IMR-90 (cell line): ENCODE measurements around the gene MAZ. TPM values are rescaled to one million over a fixed set of nuclear protein-coding genes. Genes with fewer than 3 reads are reported as not detected.

Source experiments
- ATAC-seq: fragments of 200-7000 bp; cut with Tn5 transposase; 2 replicates; pipeline ENCODE4 v1.9.1; 2020; ENCODE audit warnings: low read depth, mild to moderate bottlenecking, moderate library complexity
- BruUV-seq: library from RNA; stranded (reverse); fragments of 400-500 nt; replicated peaks from 2 replicates; lab custom pipeline; 2021; lab: Mats Ljungman, UMichigan
- CTCF ChIA-PET: fragments of 300-600 bp; formaldehyde crosslinking; extraction: SDS; loops from one replicate; lab custom pipeline; 2021; ENCODE audit warnings: antibody characterized with exemption; lab: Yijun Ruan, JAX
- POLR2A ChIA-PET: fragments of 300-600 bp; sonication (Branson Sonifier 250); formaldehyde crosslinking; loops from one replicate; lab custom pipeline; 2022; ENCODE audit warnings: antibody characterized with exemption; ENCODE audit not compliant: unreplicated experiment; lab: Charles Lee
- DNase-seq: peaks from one replicate; pipeline ENCODE4 v3.0.0; 2013
- H2AFZ ChIP-seq: replicated peaks from 2 replicates; pipeline ENCODE3; 2013; ENCODE audit warnings: low read length, mild to moderate bottlenecking; ENCODE audit not compliant: poor library complexity
- H2AK5ac ChIP-seq: 2 replicates; pipeline ENCODE4 v1.6.1; 2013; ENCODE audit warnings: low read depth, low read length, inconsistent platforms
- H2AK9ac ChIP-seq: replicated peaks from 2 replicates; pipeline ENCODE3; 2013; ENCODE audit warnings: mild to moderate bottlenecking, low read depth, low read length, moderate library complexity; ENCODE audit not compliant: poor library complexity
- H2BK120ac ChIP-seq: 2 replicates; pipeline ENCODE4 v1.6.1; 2013; ENCODE audit warnings: low read depth, low read length, inconsistent platforms
- H2BK15ac ChIP-seq: 3 replicates; pipeline ENCODE4 v1.6.1; 2013; ENCODE audit warnings: low read depth, low read length, inconsistent platforms
- H2BK20ac ChIP-seq: 2 replicates; pipeline ENCODE4 v1.6.1; 2013; ENCODE audit warnings: low read depth, mild to moderate bottlenecking, inconsistent platforms, low read length, moderate library complexity
- H2BK5ac ChIP-seq: 2 replicates; pipeline ENCODE4 v1.6.1; 2013; ENCODE audit warnings: mild to moderate bottlenecking, low read depth, low read length, inconsistent platforms; ENCODE audit not compliant: poor library complexity, severe bottlenecking
- H3K14ac ChIP-seq: replicated peaks from 2 replicates; pipeline ENCODE4 v1.6.1; 2013; ENCODE audit warnings: low read depth, low read length, inconsistent platforms
- H3K18ac ChIP-seq: 2 replicates; pipeline ENCODE4 v1.6.1; 2013; ENCODE audit warnings: low read depth, low read length, control low read depth
- H3K23ac ChIP-seq: 2 replicates; pipeline ENCODE4 v1.6.1; 2013; ENCODE audit warnings: low read depth, low read length, inconsistent platforms
- H3K27ac ChIP-seq: 2 replicates; pipeline ENCODE4 v1.5.1; 2013; ENCODE audit warnings: mild to moderate bottlenecking, control low read depth, low read length; ENCODE audit not compliant: insufficient read depth
- H3K27me3 ChIP-seq: 2 replicates; pipeline ENCODE4 v1.6.1; 2013; ENCODE audit warnings: low read length; ENCODE audit not compliant: control insufficient read depth, insufficient read depth
- H3K36me3 ChIP-seq: 2 replicates; pipeline ENCODE4 v1.6.1; 2013; ENCODE audit warnings: low read length, mixed read lengths; ENCODE audit not compliant: control insufficient read depth, insufficient read depth
- H3K4ac ChIP-seq: 2 replicates; pipeline ENCODE4 v1.6.1; 2013; ENCODE audit warnings: low read depth, low read length, inconsistent platforms
- H3K4me1 ChIP-seq: 2 replicates; pipeline ENCODE4 v1.6.1; 2013; ENCODE audit warnings: low read length, mixed read lengths; ENCODE audit not compliant: control insufficient read depth, insufficient read depth
- H3K4me2 ChIP-seq: 2 replicates; pipeline ENCODE4 v1.6.1; 2013; ENCODE audit warnings: low read depth, mild to moderate bottlenecking, control low read depth, low read length, moderate library complexity
- H3K4me3 ChIP-seq: 2 replicates; pipeline ENCODE4 v1.5.1; 2013; ENCODE audit warnings: low read depth, mild to moderate bottlenecking, control low read depth, low read length, moderate library complexity; ENCODE audit not compliant: insufficient read depth
- H3K56ac ChIP-seq: 2 replicates; pipeline ENCODE4 v1.6.1; 2013; ENCODE audit warnings: low read length, inconsistent platforms; ENCODE audit not compliant: insufficient read depth; ENCODE audit errors: extremely low read depth
- H3K79me1 ChIP-seq, 2 experiments: 2 replicates each; pipeline ENCODE4 v1.6.1; 2013; ENCODE audit warnings: low read length in 2 of 2, inconsistent platforms in 1 of 2, low read depth in 1 of 2
- H3K9ac ChIP-seq: 2 replicates; pipeline ENCODE4 v1.6.1; 2013; ENCODE audit warnings: low read depth, low read length, control low read depth
- H3K9me1 ChIP-seq: 2 replicates; pipeline ENCODE4 v1.6.1; 2013; ENCODE audit warnings: low read length, inconsistent platforms; ENCODE audit not compliant: insufficient read depth
- H3K9me3 ChIP-seq: 2 replicates; pipeline ENCODE4 v1.6.1; 2013; ENCODE audit warnings: low read length; ENCODE audit not compliant: control insufficient read depth, insufficient read depth
- H4K20me1 ChIP-seq: 2 replicates; pipeline ENCODE4 v1.6.1; 2013; ENCODE audit warnings: low read length, inconsistent platforms; ENCODE audit not compliant: insufficient read depth
- H4K5ac ChIP-seq: 2 replicates; pipeline ENCODE4 v1.6.1; 2013; ENCODE audit warnings: mild to moderate bottlenecking, low read depth, low read length, control low read depth
- H4K8ac ChIP-seq, 2 experiments: 2 replicates each; pipeline ENCODE4 v1.6.1; 2013; ENCODE audit warnings: low read depth in 2 of 2, low read length in 2 of 2, control low read depth in 1 of 2, inconsistent platforms in 1 of 2
- H4K91ac ChIP-seq: 2 replicates; pipeline ENCODE4 v1.6.1; 2013; ENCODE audit warnings: low read depth, low read length, inconsistent platforms; ENCODE audit not compliant: insufficient read depth
- CHD1 ChIP-seq: IDR thresholded peaks from 2 replicates; pipeline ENCODE4 v1.6.1; 2012; ENCODE audit warnings: low read depth, low read length, improper control_type of control experiment
- FOS ChIP-seq: fragments of 150-350 bp; IDR thresholded peaks from 2 replicates; pipeline ENCODE4 v1.6.1; 2016; ENCODE audit warnings: low read depth, low read length
- POLR2A ChIP-seq: IDR thresholded peaks from 2 replicates; pipeline ENCODE4 v1.6.1; 2012; ENCODE audit warnings: mild to moderate bottlenecking, low read depth, low read length
- WGBS, 2 experiments: methylation state at CpG; one replicate each; pipeline versions ENCODE4 v1.1.5 to v1.1.7; 2013; ENCODE audit warnings: missing lambda C conversion rate in 2 of 2; ENCODE audit not compliant: insufficient read length in 1 of 2; ENCODE audit errors: extremely low coverage in 2 of 2; 5-methylcytosine and 5-hydroxymethylcytosine counted together
- dilution Hi-C: fragments of 300-500 bp; cut with HindIII; formaldehyde crosslinking; loops from one replicate; pipeline ENCODE4 v1.14.3; 2018; ENCODE audit warnings: low sequenced_read_pairs; ENCODE audit not compliant: unreplicated experiment
- in situ Hi-C: fragments of 300-500 bp; cut with MboI; formaldehyde crosslinking; loops from 3 replicates; pipeline ENCODE4 v1.14.3; 2019; ENCODE audit warnings: low sequenced_read_pairs, inconsistent platforms, mixed read lengths
- intact Hi-C: fragments of 100-400 bp; cut with micrococcal nuclease; formaldehyde crosslinking; loops from 2 replicates; pipeline ENCODE4 v1.10.0; 2022
- polyA plus RNA-seq, 3 experiments: library from polyadenylated mRNA; depleted of rRNA; stranded (reverse); fragments of >200 nt; gene quantifications; 2 replicates each; pipeline ENCODE4 v1.2.3, GENCODE V29; 2012; ENCODE audit warnings: low replicate concordance in 1 of 3
- total RNA-seq: library from RNA; depleted of rRNA; stranded (reverse); fragments of >200 nt; gene quantifications from 2 replicates; pipeline ENCODE4 v1.2.3, GENCODE V29; 2012
- TF ChIP-seq, protein P1 (sequence below): conservative IDR thresholded peaks from 2 replicates; pipeline ENCODE4 v1.5.1; 2012; ENCODE audit warnings: mild to moderate bottlenecking, low read depth, low read length, improper control_type of control experiment
- TF ChIP-seq, protein P2 (sequence below): fragments of 150-350 bp; IDR thresholded peaks from 2 replicates; pipeline ENCODE4 v1.6.1; 2016; ENCODE audit warnings: low read depth, mild to moderate bottlenecking, low read length, moderate library complexity, borderline replicate concordance
- TF ChIP-seq, protein P3 (sequence below): fragments of 150-350 bp; IDR thresholded peaks from 2 replicates; pipeline ENCODE4 v1.6.1; 2017; ENCODE audit warnings: mild to moderate bottlenecking, antibody characterized with exemption, low read length, low read depth

Gene MAZ
- total and polyA plus RNA-seq, 2 of the 4 experiments (the other 2 are of a cell fraction): 113 to 138 TPM

DNA sequence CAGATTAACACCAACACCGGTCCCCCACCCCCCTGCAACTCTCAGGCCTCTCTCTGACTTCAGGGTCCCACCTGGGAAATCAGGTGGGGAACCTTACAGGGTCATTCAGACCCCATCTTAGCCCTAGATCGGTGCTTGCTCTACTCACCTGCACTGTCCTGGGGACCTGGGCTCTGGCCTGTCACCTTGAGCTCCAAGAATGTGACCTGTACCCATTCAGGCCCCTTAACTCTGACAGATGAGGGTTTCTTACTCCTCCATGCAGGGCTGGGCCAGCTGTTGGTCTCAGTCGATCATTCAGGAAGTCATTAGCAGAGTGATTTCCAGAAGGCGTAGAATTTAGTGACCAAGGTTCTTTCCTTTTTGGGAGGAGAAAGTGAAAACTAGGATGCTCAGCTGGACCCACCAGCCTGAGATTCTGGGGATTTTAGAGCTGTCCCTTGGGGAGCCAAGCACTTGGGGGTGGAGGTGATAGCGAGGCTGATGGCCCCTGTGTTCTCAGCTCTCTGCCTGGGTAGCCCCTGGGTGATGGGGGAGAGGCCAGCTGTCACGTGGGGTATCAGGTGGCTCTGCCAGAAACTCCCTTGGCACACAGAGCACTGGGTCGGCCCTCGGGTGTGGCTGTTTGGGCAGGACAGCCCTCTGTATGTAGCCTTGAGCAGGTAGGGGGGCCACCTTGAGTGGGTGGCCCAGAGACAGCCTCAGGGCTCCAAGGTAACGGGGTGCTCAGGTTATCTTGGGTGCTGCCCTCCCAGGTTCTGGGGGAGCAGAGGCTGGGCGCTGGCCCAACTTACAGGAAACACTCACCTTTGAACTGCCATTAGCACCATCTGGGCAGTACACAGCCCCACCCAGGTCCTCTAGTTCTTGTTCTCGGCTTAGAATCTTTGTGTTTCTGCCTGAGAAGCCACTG lies 14.7 kb downstream of the MAZ start:
- Histone ChIP-seq H3K27me3 (no peaks in the 10 kb centered on the region), H3K14ac (peak overlapping the region; percentile 99), H3K4me2 (peak overlapping the region; percentile 90), H3K9ac (peak overlapping the region; percentile 88), H3K4ac (peak overlapping the region; percentile 93), H4K20me1 (peaks cover 12% of the 10 kb centered on the region), H3K9me1 (peaks cover 17% of the 10 kb centered on the region), H4K8ac (peak overlapping the region; percentile 68 to 95), H4K91ac (peak overlapping the region; percentile 92), H3K56ac (peak overlapping the region; percentile 94), H4K5ac (peak overlapping the region; percentile 88), H3K4me3 (peak overlapping the region; percentile 85), H2BK20ac (0 out of 2 replicates have a peak overlapping the region, but pooled peaks have one; percentile 16), H3K4me1 (peaks cover 27% of the 10 kb centered on the region), H2BK120ac (peak overlapping the region; percentile 76), H3K27ac (peak overlapping the region; percentile 88), H2BK5ac (peak overlapping the region; percentile 86), H3K79me1 (peaks cover 21 to 65% of the 10 kb centered on the region in 2 experiments; a peak in 3 of 4 replicates), H2AFZ (no peak overlapping the region), H3K23ac (peak overlapping the region; percentile 94), H2AK9ac (peak overlapping the region; percentile 100), H3K9me3 (no peaks in the 10 kb centered on the region), H2AK5ac (peak overlapping the region; percentile 97), H2BK15ac (peak overlapping the region; percentile 77; the same call in 2 of the 3 replicates), H3K18ac (peak overlapping the region; percentile 66), H3K36me3 (peaks cover 6% of the 10 kb centered on the region)
- TSS peak; percentile 21 for BruUV-seq
- CTCF ChIA-PET: interaction anchor here (1.8 kb wide), 2 partner anchors 27 to 28 kb away, joined by 6 to 7 read pairs; no protein-coding TSS in a partner anchor
- in situ Hi-C loops (no loop called here), dilution Hi-C loops (no loop called here), intact Hi-C loops (loop anchor here (5.0 kb wide), 1 partner anchor 41 kb away; the partner anchor contains the start of gene CDIPT)
- DNase-seq (no peak), ATAC-seq (no peak)
- WGBS, 2 experiments: 60% methylated on average over 4 of the region's 11 CpGs; no CpG with 5 or more reads in 1 of the 2 experiments
- TF ChIP-seq, protein P1, sequence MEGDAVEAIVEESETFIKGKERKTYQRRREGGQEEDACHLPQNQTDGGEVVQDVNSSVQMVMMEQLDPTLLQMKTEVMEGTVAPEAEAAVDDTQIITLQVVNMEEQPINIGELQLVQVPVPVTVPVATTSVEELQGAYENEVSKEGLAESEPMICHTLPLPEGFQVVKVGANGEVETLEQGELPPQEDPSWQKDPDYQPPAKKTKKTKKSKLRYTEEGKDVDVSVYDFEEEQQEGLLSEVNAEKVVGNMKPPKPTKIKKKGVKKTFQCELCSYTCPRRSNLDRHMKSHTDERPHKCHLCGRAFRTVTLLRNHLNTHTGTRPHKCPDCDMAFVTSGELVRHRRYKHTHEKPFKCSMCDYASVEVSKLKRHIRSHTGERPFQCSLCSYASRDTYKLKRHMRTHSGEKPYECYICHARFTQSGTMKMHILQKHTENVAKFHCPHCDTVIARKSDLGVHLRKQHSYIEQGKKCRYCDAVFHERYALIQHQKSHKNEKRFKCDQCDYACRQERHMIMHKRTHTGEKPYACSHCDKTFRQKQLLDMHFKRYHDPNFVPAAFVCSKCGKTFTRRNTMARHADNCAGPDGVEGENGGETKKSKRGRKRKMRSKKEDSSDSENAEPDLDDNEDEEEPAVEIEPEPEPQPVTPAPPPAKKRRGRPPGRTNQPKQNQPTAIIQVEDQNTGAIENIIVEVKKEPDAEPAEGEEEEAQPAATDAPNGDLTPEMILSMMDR: no peak
- no peak for TF ChIP-seq FOS
- TF ChIP-seq, protein P2, sequence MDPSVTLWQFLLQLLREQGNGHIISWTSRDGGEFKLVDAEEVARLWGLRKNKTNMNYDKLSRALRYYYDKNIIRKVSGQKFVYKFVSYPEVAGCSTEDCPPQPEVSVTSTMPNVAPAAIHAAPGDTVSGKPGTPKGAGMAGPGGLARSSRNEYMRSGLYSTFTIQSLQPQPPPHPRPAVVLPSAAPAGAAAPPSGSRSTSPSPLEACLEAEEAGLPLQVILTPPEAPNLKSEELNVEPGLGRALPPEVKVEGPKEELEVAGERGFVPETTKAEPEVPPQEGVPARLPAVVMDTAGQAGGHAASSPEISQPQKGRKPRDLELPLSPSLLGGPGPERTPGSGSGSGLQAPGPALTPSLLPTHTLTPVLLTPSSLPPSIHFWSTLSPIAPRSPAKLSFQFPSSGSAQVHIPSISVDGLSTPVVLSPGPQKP: no peak
- no peak for TF ChIP-seq CHD1
- no peak for TF ChIP-seq POLR2A
- TF ChIP-seq, protein P3, sequence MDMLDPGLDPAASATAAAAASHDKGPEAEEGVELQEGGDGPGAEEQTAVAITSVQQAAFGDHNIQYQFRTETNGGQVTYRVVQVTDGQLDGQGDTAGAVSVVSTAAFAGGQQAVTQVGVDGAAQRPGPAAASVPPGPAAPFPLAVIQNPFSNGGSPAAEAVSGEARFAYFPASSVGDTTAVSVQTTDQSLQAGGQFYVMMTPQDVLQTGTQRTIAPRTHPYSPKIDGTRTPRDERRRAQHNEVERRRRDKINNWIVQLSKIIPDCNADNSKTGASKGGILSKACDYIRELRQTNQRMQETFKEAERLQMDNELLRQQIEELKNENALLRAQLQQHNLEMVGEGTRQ: peak; percentile 83
- POLR2A ChIA-PET: no interaction called here
